Muscle layer of colon (tissue), 2 donors: ENCODE results near the gene MUC6.

Experiments used
- H3K27ac ChIP-seq: one replicate; pipeline ENCODE4 v1.7.0; 2013; ENCODE audit warnings: low read depth, mild to moderate bottlenecking, low read length, moderate library complexity
- H3K27me3 ChIP-seq, 2 donors: one replicate each; pipeline ENCODE4 v1.7.0; 2013; ENCODE audit warnings: low read length in 2 of 2, mild to moderate bottlenecking in 2 of 2; ENCODE audit not compliant: insufficient read depth in 2 of 2, control insufficient read depth in 1 of 2
- H3K36me3 ChIP-seq: one replicate; pipeline ENCODE4 v1.7.0; 2013; ENCODE audit warnings: mild to moderate bottlenecking, low read length; ENCODE audit not compliant: insufficient read depth
- H3K4me1 ChIP-seq: one replicate; pipeline ENCODE4 v1.7.0; 2013; ENCODE audit warnings: mild to moderate bottlenecking, low read length; ENCODE audit not compliant: insufficient read depth
- H3K4me3 ChIP-seq, 2 donors: one replicate each; pipeline ENCODE4 v1.7.0; 2013; ENCODE audit warnings: low read length in 2 of 2, low read depth in 1 of 2, mild to moderate bottlenecking in 1 of 2, moderate library complexity in 1 of 2
- H3K9ac ChIP-seq: one replicate; pipeline ENCODE4 v1.7.0; 2013; ENCODE audit warnings: low read length
- H3K9me3 ChIP-seq: one replicate; pipeline ENCODE4 v1.7.0; 2013; ENCODE audit warnings: mild to moderate bottlenecking, low read length
- donor health status: abdominal sarcoma.
- donor health status: Adenocarcinoma of cecum.

Gene MUC6

GRCh38 chr11:1055109-1055703 is 18.7 kb upstream of the MUC6 start:
- H3K4me1 ChIP-seq, result no peaks in the 10 kb centered on the region
- peaks cover 0 to 52% of the 10 kb centered on the region in 2 donors for H3K27me3 ChIP-seq
- no peak overlapping the region for H3K9ac ChIP-seq
- no peak overlapping the region for H3K4me3 ChIP-seq
- no peaks in the 10 kb centered on the region for H3K9me3 ChIP-seq
- H3K36me3 ChIP-seq, result no peaks in the 10 kb centered on the region
- H3K27ac ChIP-seq, result no peak overlapping the region

GRCh38 chr11:1054143-1055108 is 17.9 kb upstream of the MUC6 start:
- Histone ChIP-seq H3K27me3 (peaks cover 0 to 60% of the 10 kb centered on the region in 2 donors), H3K27ac (no peak overlapping the region), H3K9ac (no peak overlapping the region), H3K9me3 (no peaks in the 10 kb centered on the region), H3K4me1 (no peaks in the 10 kb centered on the region), H3K4me3 (no peak overlapping the region), H3K36me3 (no peaks in the 10 kb centered on the region)

- Histone ChIP-seq H3K4me1 (no peaks in the 10 kb centered on the region), H3K36me3 (no peaks in the 10 kb centered on the region), H3K9ac (no peak overlapping the region), H3K27me3 (peaks cover 0 to 71% of the 10 kb centered on the region in 2 donors), H3K9me3 (no peaks in the 10 kb centered on the region), H3K27ac (no peak overlapping the region), H3K4me3 (no peak overlapping the region)
Measured at GRCh38 chr11:1053121-1053901, 16.8 kb upstream of the MUC6 start.

- Histone ChIP-seq H3K27me3 (peaks cover 0 to 71% of the 10 kb centered on the region in 2 donors), H3K9me3 (no peaks in the 10 kb centered on the region), H3K9ac (no peak overlapping the region), H3K4me1 (no peaks in the 10 kb centered on the region), H3K36me3 (no peaks in the 10 kb centered on the region), H3K4me3 (no peak overlapping the region), H3K27ac (no peak overlapping the region)
Measured at GRCh38 chr11:1052133-1053011, 15.9 kb upstream of the MUC6 start.

- no peak overlapping the region for H3K9ac ChIP-seq
- H3K9me3 ChIP-seq, result no peaks in the 10 kb centered on the region
- no peaks in the 10 kb centered on the region for H3K36me3 ChIP-seq
- no peaks in the 10 kb centered on the region for H3K4me1 ChIP-seq
- H3K4me3 ChIP-seq, result no peak overlapping the region
- peaks cover 0 to 71% of the 10 kb centered on the region in 2 donors for H3K27me3 ChIP-seq
- H3K27ac ChIP-seq, result no peak overlapping the region
Measured at GRCh38 chr11:1051356-1052132, 15.0 kb upstream of the MUC6 start.

- H3K36me3 ChIP-seq, result no peaks in the 10 kb centered on the region
- no peak overlapping the region for H3K4me3 ChIP-seq
- no peak overlapping the region for H3K9ac ChIP-seq
- no peaks in the 10 kb centered on the region for H3K9me3 ChIP-seq
- peaks cover 0 to 69% of the 10 kb centered on the region in 2 donors for H3K27me3 ChIP-seq
- no peak overlapping the region for H3K27ac ChIP-seq
- H3K4me1 ChIP-seq, result no peaks in the 10 kb centered on the region
Measured at GRCh38 chr11:1050581-1051355, 14.2 kb upstream of the MUC6 start.

- H3K4me1 ChIP-seq, result no peaks in the 10 kb centered on the region
- no peaks in the 10 kb centered on the region for H3K9me3 ChIP-seq
- peaks cover 0 to 62% of the 10 kb centered on the region in 2 donors for H3K27me3 ChIP-seq
- H3K9ac ChIP-seq, result no peak overlapping the region
- H3K36me3 ChIP-seq, result no peaks in the 10 kb centered on the region
- H3K4me3 ChIP-seq, result no peak overlapping the region
- H3K27ac ChIP-seq, result no peak overlapping the region
Measured at GRCh38 chr11:1049911-1050580, 13.5 kb upstream of the MUC6 start.

GRCh38 chr11:1049431-1049891 is 12.9 kb upstream of the MUC6 start:
- H3K36me3 ChIP-seq, result no peaks in the 10 kb centered on the region
- H3K27me3 ChIP-seq, result peaks cover 0 to 57% of the 10 kb centered on the region in 2 donors
- no peak overlapping the region for H3K4me3 ChIP-seq
- no peaks in the 10 kb centered on the region for H3K4me1 ChIP-seq
- H3K27ac ChIP-seq, result no peak overlapping the region
- H3K9ac ChIP-seq, result no peak overlapping the region
- no peaks in the 10 kb centered on the region for H3K9me3 ChIP-seq

- no peaks in the 10 kb centered on the region for H3K36me3 ChIP-seq
- H3K4me1 ChIP-seq, result no peaks in the 10 kb centered on the region
- H3K27ac ChIP-seq, result no peak overlapping the region
- no peaks in the 10 kb centered on the region for H3K9me3 ChIP-seq
- H3K27me3 ChIP-seq, result peaks cover 0 to 53% of the 10 kb centered on the region in 2 donors
- no peak overlapping the region for H3K9ac ChIP-seq
- no peak overlapping the region for H3K4me3 ChIP-seq
Measured at GRCh38 chr11:1049071-1049405, 12.5 kb upstream of the MUC6 start.
